ENCODE measurements around the gene AVL9.
A peak's percentile ranks its signal among the peaks of the same experiment; 100 is the strongest.
"Not testable (repeated sequence)": the region's sequence is repeated elsewhere in the genome, so short reads cannot be mapped to it uniquely, and the experiment has no call there.

DNA sequence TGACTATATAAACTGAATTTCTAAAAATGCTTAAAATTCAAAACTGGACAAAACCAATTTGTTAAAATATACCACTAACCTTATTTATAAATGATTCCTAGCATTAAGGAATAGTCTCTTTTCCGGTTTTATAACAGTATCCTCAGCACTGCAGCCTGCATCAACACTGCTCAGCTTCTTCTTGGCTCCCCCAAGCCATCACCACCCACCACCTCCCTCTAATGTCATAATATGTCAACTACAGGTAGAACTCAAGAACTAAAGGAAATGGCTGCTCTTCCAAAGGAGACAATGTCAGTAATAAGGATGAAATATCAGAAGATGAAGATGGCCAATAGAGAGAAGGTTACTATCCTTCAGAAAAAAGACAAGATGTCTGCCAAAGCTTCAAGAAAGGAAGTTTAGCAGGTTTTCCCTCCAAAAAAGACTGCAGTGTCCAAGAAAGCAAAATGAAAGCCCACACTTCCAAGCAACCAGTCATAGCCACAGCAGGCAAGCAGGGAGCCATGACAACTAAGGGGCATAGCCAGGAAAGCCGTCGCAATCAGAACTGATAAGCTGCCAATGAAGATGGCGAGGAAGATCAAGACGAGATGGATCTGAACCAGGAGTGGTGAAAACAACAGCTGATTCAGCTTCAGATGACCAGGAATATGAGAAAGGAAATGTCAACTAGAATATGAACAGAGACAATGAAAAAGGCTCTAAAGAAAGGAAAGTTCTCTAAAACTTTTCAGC lies 141.6 kb downstream of the AVL9 start:
- TF ChIP-seq ELF1 (tag; IDR thresholded peaks at IDR 0.05); ZNF133 (CRISPR knock-in tag; IDR thresholded peaks at IDR 0.05); TAF1 (IDR thresholded peaks at IDR 0.05; ENCODE audit: control insufficient read depth, extremely low read depth, insufficient read depth, low read length, severe bottlenecking); BRF1 (IDR thresholded peaks at IDR 0.05; ENCODE audit: borderline replicate concordance, extremely low read depth, insufficient read length); KAT7 (CRISPR knock-in tag; IDR thresholded peaks at IDR 0.05; ENCODE audit: borderline replicate concordance); SREBF2 (CRISPR knock-in tag; IDR thresholded peaks at IDR 0.05): not testable (repeated sequence)
- TF ChIP-seq, protein P1, sequence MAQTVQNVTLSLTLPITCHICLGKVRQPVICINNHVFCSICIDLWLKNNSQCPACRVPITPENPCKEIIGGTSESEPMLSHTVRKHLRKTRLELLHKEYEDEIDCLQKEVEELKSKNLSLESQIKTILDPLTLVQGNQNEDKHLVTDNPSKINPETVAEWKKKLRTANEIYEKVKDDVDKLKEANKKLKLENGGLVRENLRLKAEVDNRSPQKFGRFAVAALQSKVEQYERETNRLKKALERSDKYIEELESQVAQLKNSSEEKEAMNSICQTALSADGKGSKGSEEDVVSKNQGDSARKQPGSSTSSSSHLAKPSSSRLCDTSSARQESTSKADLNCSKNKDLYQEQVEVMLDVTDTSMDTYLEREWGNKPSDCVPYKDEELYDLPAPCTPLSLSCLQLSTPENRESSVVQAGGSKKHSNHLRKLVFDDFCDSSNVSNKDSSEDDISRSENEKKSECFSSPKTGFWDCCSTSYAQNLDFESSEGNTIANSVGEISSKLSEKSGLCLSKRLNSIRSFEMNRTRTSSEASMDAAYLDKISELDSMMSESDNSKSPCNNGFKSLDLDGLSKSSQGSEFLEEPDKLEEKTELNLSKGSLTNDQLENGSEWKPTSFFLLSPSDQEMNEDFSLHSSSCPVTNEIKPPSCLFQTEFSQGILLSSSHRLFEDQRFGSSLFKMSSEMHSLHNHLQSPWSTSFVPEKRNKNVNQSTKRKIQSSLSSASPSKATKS (CRISPR knock-in tag; IDR thresholded peaks at IDR 0.05): not testable (repeated sequence)
- TF ChIP-seq, protein P2, sequence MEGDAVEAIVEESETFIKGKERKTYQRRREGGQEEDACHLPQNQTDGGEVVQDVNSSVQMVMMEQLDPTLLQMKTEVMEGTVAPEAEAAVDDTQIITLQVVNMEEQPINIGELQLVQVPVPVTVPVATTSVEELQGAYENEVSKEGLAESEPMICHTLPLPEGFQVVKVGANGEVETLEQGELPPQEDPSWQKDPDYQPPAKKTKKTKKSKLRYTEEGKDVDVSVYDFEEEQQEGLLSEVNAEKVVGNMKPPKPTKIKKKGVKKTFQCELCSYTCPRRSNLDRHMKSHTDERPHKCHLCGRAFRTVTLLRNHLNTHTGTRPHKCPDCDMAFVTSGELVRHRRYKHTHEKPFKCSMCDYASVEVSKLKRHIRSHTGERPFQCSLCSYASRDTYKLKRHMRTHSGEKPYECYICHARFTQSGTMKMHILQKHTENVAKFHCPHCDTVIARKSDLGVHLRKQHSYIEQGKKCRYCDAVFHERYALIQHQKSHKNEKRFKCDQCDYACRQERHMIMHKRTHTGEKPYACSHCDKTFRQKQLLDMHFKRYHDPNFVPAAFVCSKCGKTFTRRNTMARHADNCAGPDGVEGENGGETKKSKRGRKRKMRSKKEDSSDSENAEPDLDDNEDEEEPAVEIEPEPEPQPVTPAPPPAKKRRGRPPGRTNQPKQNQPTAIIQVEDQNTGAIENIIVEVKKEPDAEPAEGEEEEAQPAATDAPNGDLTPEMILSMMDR (IDR thresholded peaks at IDR 0.05 in 2 of 3, conservative IDR thresholded peaks at IDR 0.05 in 1 of 3; ENCODE audit: insufficient read depth in 2 of 3, low read depth in 1 of 3, low read length in 3 of 3): peak in 2 of 3 experiments; percentile 17 to 38; a peak in 2 of 6 replicates

All from K562 (cell line).